Smooth muscle cell (in vitro differentiated cells): Measurements from ENCODE around the gene FA2H. TPM values are rescaled to one million over a fixed set of nuclear protein-coding genes. Genes with fewer than 3 reads are reported as not detected.

ENCODE experiments used
- DNase-seq: peaks from one replicate; lab custom pipeline; 2025; ENCODE audit not compliant: unreplicated experiment; lab: John Stamatoyannopoulos, UW
- H2AFZ ChIP-seq: fragments of 200-600 bp; sonication (generic); 2 replicates; pipeline ENCODE4 v1.6.0; 2016; ENCODE audit warnings: antibody characterized with exemption, low read depth, mild to moderate bottlenecking
- H3F3A ChIP-seq: fragments of 200-600 bp; sonication (generic); 2 replicates; pipeline ENCODE4 v1.6.0; 2017; ENCODE audit warnings: antibody characterized with exemption, low read depth
- H3K27ac ChIP-seq: fragments of 200-600 bp; sonication (generic); 2 replicates; pipeline ENCODE4 v1.5.1; 2016; ENCODE audit warnings: low read depth, mild to moderate bottlenecking
- H3K27me3 ChIP-seq: fragments of 200-600 bp; sonication (generic); 2 replicates; pipeline ENCODE4 v1.6.1; 2016; ENCODE audit warnings: low read depth, mild to moderate bottlenecking
- H3K36me3 ChIP-seq: fragments of 200-600 bp; sonication (generic); 2 replicates; pipeline ENCODE4 v1.5.1; 2016; ENCODE audit warnings: low read depth
- H3K4me1 ChIP-seq: fragments of 200-600 bp; sonication (generic); 2 replicates; pipeline ENCODE4 v1.5.1; 2016; ENCODE audit warnings: low read depth
- H3K4me2 ChIP-seq: fragments of 200-600 bp; sonication (generic); 2 replicates; pipeline ENCODE4 v1.6.0; 2016; ENCODE audit warnings: mild to moderate bottlenecking
- H3K4me3 ChIP-seq: fragments of 200-600 bp; sonication (generic); 2 replicates; pipeline ENCODE4 v1.5.1; 2016; ENCODE audit warnings: mild to moderate bottlenecking
- H3K79me2 ChIP-seq: fragments of 200-600 bp; sonication (generic); 2 replicates; pipeline ENCODE4 v1.6.0; 2016; ENCODE audit warnings: low read depth, mild to moderate bottlenecking
- H3K9ac ChIP-seq: fragments of 200-600 bp; sonication (generic); 2 replicates; pipeline ENCODE4 v1.6.0; 2016; ENCODE audit warnings: low read depth
- H3K9me3 ChIP-seq: fragments of 200-600 bp; sonication (generic); replicated peaks from 2 replicates; pipeline ENCODE4 v1.5.1; 2016; ENCODE audit warnings: low read depth
- H4K20me1 ChIP-seq: fragments of 200-600 bp; sonication (generic); 2 replicates; pipeline ENCODE4 v1.6.0; 2016; ENCODE audit warnings: low read depth
- WGBS: methylation state at CpG from one replicate; pipeline ENCODE4 v1.1.7; 2016; ENCODE audit warnings: low lambda C conversion rate; 5-methylcytosine and 5-hydroxymethylcytosine counted together
- polyA plus RNA-seq: library from polyadenylated mRNA; unstranded; fragments of >200 nt; fragmentation: Nextera tagmentation; extraction: Ambion mirVana; gene quantifications from 2 replicates; pipeline ENCODE4 v1.2.1, GENCODE V29; 2016
- total RNA-seq: library from RNA; depleted of rRNA; stranded (reverse); fragments of >200 nt; gene quantifications from 2 replicates; pipeline ENCODE4 v1.2.3, GENCODE V29; 2014
- TF ChIP-seq, protein P1 (sequence below): fragments of 200-600 bp; sonication (generic); IDR thresholded peaks from 2 replicates; pipeline ENCODE4 v1.5.1; 2017; ENCODE audit warnings: borderline replicate concordance, mild to moderate bottlenecking, antibody characterized with exemption; ENCODE audit not compliant: insufficient read depth, poor library complexity, severe bottlenecking

FA2H gene
- total and polyA plus RNA-seq, 2 experiments from 2014 or later, result not detected

DNA sequence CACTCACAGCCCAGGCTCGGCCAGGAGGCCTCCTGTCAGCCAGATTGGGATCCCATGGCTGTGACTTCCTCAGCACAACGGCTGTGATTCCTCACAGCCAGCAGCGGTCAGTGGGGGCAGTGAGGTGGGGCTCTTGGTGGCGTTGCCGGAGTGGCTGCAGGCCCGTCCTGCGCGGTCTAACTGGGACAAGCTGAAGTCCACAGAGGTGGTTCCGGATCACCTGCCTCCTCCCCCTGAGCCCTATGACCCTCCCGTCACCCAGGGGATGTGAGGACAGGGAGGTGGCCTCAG is 39.5 kb downstream of the FA2H start:
- DNase-seq, result no peak
- H3K4me2 ChIP-seq, result no peak overlapping the region
- H3K36me3 ChIP-seq, result no peaks in the 10 kb centered on the region
- no peaks in the 10 kb centered on the region for H4K20me1 ChIP-seq
- WGBS, result 82% methylated on average over 10 of the region's 10 CpGs
- H3F3A ChIP-seq, result no peaks in the 10 kb centered on the region
- H3K79me2 ChIP-seq, result no peaks in the 10 kb centered on the region
- TF ChIP-seq, protein P1, sequence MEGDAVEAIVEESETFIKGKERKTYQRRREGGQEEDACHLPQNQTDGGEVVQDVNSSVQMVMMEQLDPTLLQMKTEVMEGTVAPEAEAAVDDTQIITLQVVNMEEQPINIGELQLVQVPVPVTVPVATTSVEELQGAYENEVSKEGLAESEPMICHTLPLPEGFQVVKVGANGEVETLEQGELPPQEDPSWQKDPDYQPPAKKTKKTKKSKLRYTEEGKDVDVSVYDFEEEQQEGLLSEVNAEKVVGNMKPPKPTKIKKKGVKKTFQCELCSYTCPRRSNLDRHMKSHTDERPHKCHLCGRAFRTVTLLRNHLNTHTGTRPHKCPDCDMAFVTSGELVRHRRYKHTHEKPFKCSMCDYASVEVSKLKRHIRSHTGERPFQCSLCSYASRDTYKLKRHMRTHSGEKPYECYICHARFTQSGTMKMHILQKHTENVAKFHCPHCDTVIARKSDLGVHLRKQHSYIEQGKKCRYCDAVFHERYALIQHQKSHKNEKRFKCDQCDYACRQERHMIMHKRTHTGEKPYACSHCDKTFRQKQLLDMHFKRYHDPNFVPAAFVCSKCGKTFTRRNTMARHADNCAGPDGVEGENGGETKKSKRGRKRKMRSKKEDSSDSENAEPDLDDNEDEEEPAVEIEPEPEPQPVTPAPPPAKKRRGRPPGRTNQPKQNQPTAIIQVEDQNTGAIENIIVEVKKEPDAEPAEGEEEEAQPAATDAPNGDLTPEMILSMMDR, result no peak
- H2AFZ ChIP-seq, result no peak overlapping the region
- H3K9ac ChIP-seq, result no peak overlapping the region
- no peaks in the 10 kb centered on the region for H3K27me3 ChIP-seq
- H3K4me1 ChIP-seq, result peaks cover 11% of the 10 kb centered on the region
- no peaks in the 10 kb centered on the region for H3K9me3 ChIP-seq
- no peak overlapping the region for H3K4me3 ChIP-seq
- no peak overlapping the region for H3K27ac ChIP-seq

DNA sequence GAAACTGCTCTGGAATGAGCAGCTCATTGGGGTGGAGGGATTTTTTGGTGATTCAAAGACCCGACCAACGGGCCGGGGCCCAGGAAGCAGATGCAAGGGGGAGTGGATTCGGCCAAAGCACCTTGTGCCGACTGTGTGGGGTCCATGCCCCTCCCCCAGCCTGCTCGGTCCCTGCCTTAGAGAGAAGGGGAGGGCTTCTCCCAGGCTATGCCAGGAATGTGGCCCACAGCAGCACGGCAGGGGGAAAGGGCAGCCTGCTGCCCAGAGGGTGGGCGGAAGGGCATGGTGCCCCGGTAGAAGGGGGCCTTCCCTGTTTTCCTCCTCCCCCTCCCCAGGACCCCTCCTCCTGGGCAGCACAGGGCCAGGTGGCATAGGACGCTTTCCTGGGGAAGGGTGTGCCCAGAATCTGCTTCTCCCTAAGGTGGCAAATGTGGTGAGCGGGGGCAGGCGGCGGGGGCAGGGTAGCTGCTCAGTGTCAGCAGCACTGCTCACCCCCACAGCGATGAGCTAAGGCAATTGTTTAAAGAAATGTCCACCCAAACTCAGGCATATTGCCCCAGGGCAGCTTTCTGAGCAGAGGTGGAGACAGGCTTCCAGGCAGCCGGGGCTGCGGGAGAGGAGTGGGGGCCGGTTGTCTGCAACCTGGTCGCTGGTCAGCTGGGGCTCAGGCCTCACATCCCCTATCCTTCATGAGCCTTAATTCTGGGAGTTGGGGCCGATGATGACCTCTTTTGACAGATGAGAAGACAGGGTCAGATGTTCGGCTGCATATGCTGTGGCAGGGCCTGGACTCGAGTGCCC is 40.1 kb downstream of the FA2H start:
- TF ChIP-seq, protein P1, result no peak
- Histone ChIP-seq H3K9me3 (no peaks in the 10 kb centered on the region), H3F3A (no peaks in the 10 kb centered on the region), H3K4me3 (no peak overlapping the region), H2AFZ (no peak overlapping the region), H3K4me2 (no peak overlapping the region), H3K9ac (no peak overlapping the region), H3K79me2 (no peaks in the 10 kb centered on the region), H4K20me1 (no peaks in the 10 kb centered on the region), H3K27ac (no peak overlapping the region), H3K27me3 (no peaks in the 10 kb centered on the region), H3K36me3 (no peaks in the 10 kb centered on the region), H3K4me1 (peaks cover 11% of the 10 kb centered on the region)
- 52% methylated on average over 20 of the region's 21 CpGs for WGBS
- no peak for DNase-seq

DNA sequence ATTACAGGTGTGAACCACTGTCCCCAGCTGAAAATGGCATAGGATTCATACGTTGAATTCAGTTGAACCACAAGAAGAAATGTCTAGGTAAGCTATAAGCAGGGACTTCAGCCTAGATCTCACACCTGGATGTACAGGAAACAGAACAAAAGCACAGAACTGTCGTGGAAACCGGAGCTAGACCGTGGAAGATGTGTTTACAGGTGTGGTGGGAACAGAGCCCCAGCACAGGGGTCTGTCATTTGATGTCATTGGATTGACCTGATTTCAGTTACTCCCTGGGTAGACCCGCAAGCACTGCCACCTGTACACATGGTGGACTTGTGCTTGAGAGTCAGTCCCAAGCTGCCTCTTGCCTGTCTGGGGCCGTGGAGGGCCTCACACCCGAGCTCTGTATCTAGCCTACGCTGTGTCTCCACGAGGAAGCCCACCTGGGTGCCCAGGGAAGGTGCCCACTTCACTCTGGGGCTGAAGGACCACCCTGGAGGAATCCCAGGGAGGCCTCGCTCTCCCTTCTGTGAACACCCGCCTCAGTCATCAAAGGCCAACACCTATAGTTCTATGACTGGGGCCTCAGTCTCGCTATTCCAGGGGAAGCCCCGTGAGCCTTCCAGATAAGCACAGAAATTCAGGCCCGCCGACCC is 41.8 kb downstream of the FA2H start:
- H3K9me3 ChIP-seq, result no peaks in the 10 kb centered on the region
- H3F3A ChIP-seq, result no peaks in the 10 kb centered on the region
- no peak overlapping the region for H3K27ac ChIP-seq
- no peak overlapping the region for H3K9ac ChIP-seq
- H3K27me3 ChIP-seq, result no peaks in the 10 kb centered on the region
- no peak for DNase-seq
- H2AFZ ChIP-seq, result no peak overlapping the region
- H3K4me2 ChIP-seq, result no peak overlapping the region
- 95% methylated on average over 15 of the region's 15 CpGs for WGBS
- TF ChIP-seq, protein P1, result no peak
- peaks cover 11% of the 10 kb centered on the region for H3K4me1 ChIP-seq
- H3K4me3 ChIP-seq, result no peak overlapping the region
- H3K36me3 ChIP-seq, result no peaks in the 10 kb centered on the region
- no peaks in the 10 kb centered on the region for H4K20me1 ChIP-seq
- H3K79me2 ChIP-seq, result no peaks in the 10 kb centered on the region
